Measurements from ENCODE around the gene VAV2.

VAV2 gene

GRCh38 chr9:133730994-133731715 is 261.0 kb downstream of the VAV2 start:
- no peak for TF ChIP-seq CTCF (IDR thresholded peaks at IDR 0.05; ENCODE audit: low read depth, low read length, missing control alignments)
- DNase-seq (ENCODE audit: low read depth) = no peak
- H3K4me3 ChIP-seq (ENCODE audit: low read depth, low read length) = no peak overlapping the region

- H3K4me3 ChIP-seq (ENCODE audit: low read depth, low read length) = no peak overlapping the region
- peak; percentile 3 for TF ChIP-seq CTCF (IDR thresholded peaks at IDR 0.05; ENCODE audit: low read depth, low read length, missing control alignments)
- DNase-seq (ENCODE audit: low read depth) = no peak
These were observed 262.4 kb downstream of the VAV2 start for GRCh38 chr9:133729617-133730281.

- DNase-seq (ENCODE audit: low read depth) = no peak
- H3K4me3 ChIP-seq (ENCODE audit: low read depth, low read length) = no peak overlapping the region
- TF ChIP-seq CTCF (IDR thresholded peaks at IDR 0.05; ENCODE audit: low read depth, low read length, missing control alignments) = no peak
These were observed 263.1 kb downstream of the VAV2 start for GRCh38 chr9:133728856-133729616.

GRCh38 chr9:133727876-133728441 is 264.2 kb downstream of the VAV2 start:
- H3K4me3 ChIP-seq (ENCODE audit: low read depth, low read length) = no peak overlapping the region
- no peak for DNase-seq (ENCODE audit: low read depth)
- peak; percentile 13 for TF ChIP-seq CTCF (IDR thresholded peaks at IDR 0.05; ENCODE audit: low read depth, low read length, missing control alignments)

- H3K4me3 ChIP-seq (ENCODE audit: low read depth, low read length) = no peak overlapping the region
- no peak for DNase-seq (ENCODE audit: low read depth)
- no peak for TF ChIP-seq CTCF (IDR thresholded peaks at IDR 0.05; ENCODE audit: low read depth, low read length, missing control alignments)
These were observed 264.7 kb downstream of the VAV2 start for GRCh38 chr9:133727277-133727875.

- no peak overlapping the region for H3K4me3 ChIP-seq (ENCODE audit: low read depth, low read length)
- DNase-seq (ENCODE audit: low read depth) = no peak
- peak; percentile 39 for TF ChIP-seq CTCF (IDR thresholded peaks at IDR 0.05; ENCODE audit: low read depth, low read length, missing control alignments)
These were observed 265.5 kb downstream of the VAV2 start for GRCh38 chr9:133726401-133727276.
